Measurements from ENCODE around the gene PROM2. TPM values are rescaled to one million over a fixed set of nuclear protein-coding genes. Genes with fewer than 3 reads are reported as not detected.

Gene PROM2
- total RNA-seq, 1 donor from 2014 or later: 5.1 TPM

DNA sequence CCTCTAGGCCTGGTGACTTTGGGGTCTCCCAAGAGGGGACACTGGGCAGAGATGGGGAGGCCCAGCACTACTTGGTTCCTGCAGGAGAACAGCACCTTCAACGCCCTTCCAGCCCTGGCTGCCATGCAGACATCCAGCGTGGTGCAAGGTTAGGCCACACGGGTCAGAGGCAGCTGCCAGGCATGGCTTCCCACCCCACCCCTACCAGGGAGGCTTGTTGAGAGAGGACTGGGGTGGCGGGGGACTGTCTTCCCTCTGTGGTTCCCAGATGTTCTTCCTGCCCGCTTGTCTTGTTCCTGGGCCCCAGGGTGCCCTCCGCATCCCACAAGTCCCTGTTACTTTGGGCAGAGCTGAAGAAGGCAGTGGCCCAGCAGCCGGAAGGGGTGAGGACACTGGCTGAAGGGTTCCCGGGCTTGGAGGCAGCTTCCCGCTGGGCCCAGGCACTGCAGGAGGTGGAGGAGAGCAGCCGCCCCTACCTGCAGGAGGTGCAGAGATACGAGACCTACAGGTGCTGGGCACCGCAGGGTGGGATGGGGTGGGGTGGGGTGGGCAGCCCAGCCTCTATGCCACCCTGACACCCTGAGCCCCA lies 4.5 kb downstream of the PROM2 start:
- no peak for DNase-seq (ENCODE audit: low read depth)
- H3K4me3 ChIP-seq (ENCODE audit: low read depth, low read length): no peak overlapping the region
- TF ChIP-seq, protein P1, sequence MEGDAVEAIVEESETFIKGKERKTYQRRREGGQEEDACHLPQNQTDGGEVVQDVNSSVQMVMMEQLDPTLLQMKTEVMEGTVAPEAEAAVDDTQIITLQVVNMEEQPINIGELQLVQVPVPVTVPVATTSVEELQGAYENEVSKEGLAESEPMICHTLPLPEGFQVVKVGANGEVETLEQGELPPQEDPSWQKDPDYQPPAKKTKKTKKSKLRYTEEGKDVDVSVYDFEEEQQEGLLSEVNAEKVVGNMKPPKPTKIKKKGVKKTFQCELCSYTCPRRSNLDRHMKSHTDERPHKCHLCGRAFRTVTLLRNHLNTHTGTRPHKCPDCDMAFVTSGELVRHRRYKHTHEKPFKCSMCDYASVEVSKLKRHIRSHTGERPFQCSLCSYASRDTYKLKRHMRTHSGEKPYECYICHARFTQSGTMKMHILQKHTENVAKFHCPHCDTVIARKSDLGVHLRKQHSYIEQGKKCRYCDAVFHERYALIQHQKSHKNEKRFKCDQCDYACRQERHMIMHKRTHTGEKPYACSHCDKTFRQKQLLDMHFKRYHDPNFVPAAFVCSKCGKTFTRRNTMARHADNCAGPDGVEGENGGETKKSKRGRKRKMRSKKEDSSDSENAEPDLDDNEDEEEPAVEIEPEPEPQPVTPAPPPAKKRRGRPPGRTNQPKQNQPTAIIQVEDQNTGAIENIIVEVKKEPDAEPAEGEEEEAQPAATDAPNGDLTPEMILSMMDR (conservative IDR thresholded peaks at IDR 0.05; ENCODE audit: low read depth, low read length): no peak

- H3K4me3 ChIP-seq (ENCODE audit: low read depth, low read length): no peak overlapping the region
- TF ChIP-seq, protein P1 (conservative IDR thresholded peaks at IDR 0.05; ENCODE audit: low read depth, low read length): no peak
- DNase-seq (ENCODE audit: low read depth): no peak
Observed at GRCh38 chr2:95279435-95280035, 5.3 kb downstream of the PROM2 start.

DNA sequence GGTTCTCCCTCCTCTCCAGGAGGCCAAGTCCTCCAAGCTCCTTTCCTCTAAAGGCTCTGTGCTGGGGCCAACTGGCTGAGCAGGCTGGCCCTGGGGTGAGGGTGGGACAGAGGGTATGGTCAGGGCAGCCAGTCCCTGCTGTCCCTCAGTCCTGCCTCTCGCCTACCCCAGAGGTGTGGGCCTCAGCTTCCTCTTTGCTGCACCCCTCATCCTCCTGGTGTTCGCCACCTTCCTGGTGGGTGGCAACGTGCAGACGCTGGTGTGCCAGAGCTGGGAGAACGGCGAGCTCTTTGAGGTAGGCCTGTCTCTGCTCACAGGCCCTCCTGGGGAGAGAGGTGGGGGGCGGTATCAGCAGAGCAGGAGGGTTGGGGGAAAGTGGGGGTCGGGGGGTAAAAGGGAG lies 6.8 kb downstream of the PROM2 start:
- no peak for DNase-seq (ENCODE audit: low read depth)
- TF ChIP-seq, protein P1 (conservative IDR thresholded peaks at IDR 0.05; ENCODE audit: low read depth, low read length): no peak

DNA sequence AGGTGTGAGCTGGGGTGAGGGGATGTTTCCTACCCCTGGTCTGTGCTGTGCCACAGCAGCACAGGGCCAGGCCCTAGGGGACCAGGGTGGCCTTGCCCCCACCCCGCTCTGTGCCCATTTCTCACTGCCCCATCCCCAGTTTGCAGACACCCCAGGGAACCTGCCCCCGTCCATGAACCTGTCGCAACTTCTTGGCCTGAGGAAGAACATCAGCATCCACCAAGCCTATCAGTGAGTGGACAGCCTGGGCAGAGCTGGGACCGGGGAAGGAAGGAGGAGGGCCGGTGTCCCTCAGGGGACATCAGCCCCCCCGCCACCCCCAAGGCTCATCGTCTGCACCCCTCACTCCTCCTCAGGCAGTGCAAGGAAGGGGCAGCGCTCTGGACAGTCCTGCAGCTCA lies 7.5 kb downstream of the PROM2 start:
- TF ChIP-seq, protein P1 (conservative IDR thresholded peaks at IDR 0.05; ENCODE audit: low read depth, low read length): no peak
- no peak overlapping the region for H3K4me3 ChIP-seq (ENCODE audit: low read depth, low read length)
- no peak for DNase-seq (ENCODE audit: low read depth)

More for the DNA sequence above, 6.8 kb downstream of the PROM2 start:
- H3K4me3 ChIP-seq (ENCODE audit: low read depth, low read length): no peak overlapping the region

DNA sequence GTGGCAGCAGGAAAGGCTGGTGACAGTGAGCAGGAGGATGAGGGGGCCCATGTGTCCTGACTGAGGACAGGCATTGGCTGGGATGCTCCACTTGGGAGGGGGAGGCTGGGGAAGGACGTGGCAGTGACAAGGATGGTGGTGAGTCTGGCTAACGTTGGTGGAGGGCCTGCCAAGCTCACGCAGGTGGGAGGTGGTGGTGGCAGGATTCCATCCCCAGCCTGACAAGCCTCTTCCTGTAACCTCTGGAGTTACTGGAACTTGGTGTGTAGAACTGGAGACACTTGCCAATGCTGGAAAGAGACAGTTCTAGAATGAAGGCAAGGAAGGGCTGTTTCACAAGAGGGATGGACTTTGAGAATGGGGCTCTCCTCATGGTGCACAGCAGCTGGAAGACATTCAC lies 8.2 kb downstream of the PROM2 start:
- no peak overlapping the region for H3K4me3 ChIP-seq (ENCODE audit: low read depth, low read length)
- TF ChIP-seq, protein P1 (conservative IDR thresholded peaks at IDR 0.05; ENCODE audit: low read depth, low read length): no peak
- no peak for DNase-seq (ENCODE audit: low read depth)

GRCh38 chr2:95283562-95283961 lies 9.3 kb downstream of the PROM2 start:
- TF ChIP-seq, protein P1 (conservative IDR thresholded peaks at IDR 0.05; ENCODE audit: low read depth, low read length): no peak
- no peak for DNase-seq (ENCODE audit: low read depth)
- no peak overlapping the region for H3K4me3 ChIP-seq (ENCODE audit: low read depth, low read length)

All from epithelial cell of proximal tubule (primary cell).